Measurements from ENCODE around the gene FFAR3.
"Not testable (repeated sequence)": the region's sequence is repeated elsewhere in the genome, so short reads cannot be mapped to it uniquely, and the experiment has no call there.

Gene FFAR3

DNA sequence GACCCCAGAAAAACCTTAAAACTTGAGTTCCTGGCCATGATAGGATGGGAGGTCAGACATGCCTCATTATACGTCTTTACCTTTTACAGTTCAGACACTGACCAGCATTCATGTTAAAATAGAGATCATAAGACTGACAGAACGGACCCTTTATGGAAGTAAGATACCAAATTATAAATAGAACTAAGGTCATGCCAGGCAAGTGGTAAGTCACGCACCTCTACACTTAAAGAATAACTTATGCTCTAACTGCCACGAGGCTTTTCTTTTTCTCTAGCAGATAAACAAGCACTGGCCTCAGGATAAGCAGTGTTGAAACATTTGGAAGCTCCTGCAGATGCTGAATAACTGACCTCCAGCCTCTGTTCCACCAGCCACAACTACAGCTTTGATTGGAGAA, 41.0 kb downstream of the FFAR3 start:
- peaks cover under 1% of the 10 kb centered on the region for H3K36me3 Mint-ChIP-seq (ENCODE audit: insufficient read depth)
- DNase-seq, result no peak
- peaks cover 0 to 1% of the 10 kb centered on the region in 2 donors for H3K4me1 Mint-ChIP-seq (ENCODE audit: low read depth in 2 of 2)
- no peaks in the 10 kb centered on the region for H3K9me3 Mint-ChIP-seq
- peaks cover 14% of the 10 kb centered on the region in 2 donors for H3K27me3 Mint-ChIP-seq
- no peak overlapping the region for H3K27ac Mint-ChIP-seq
- H3K4me3 Mint-ChIP-seq, result no peak overlapping the region
- no peak for ATAC-seq (replicated peaks)

DNA sequence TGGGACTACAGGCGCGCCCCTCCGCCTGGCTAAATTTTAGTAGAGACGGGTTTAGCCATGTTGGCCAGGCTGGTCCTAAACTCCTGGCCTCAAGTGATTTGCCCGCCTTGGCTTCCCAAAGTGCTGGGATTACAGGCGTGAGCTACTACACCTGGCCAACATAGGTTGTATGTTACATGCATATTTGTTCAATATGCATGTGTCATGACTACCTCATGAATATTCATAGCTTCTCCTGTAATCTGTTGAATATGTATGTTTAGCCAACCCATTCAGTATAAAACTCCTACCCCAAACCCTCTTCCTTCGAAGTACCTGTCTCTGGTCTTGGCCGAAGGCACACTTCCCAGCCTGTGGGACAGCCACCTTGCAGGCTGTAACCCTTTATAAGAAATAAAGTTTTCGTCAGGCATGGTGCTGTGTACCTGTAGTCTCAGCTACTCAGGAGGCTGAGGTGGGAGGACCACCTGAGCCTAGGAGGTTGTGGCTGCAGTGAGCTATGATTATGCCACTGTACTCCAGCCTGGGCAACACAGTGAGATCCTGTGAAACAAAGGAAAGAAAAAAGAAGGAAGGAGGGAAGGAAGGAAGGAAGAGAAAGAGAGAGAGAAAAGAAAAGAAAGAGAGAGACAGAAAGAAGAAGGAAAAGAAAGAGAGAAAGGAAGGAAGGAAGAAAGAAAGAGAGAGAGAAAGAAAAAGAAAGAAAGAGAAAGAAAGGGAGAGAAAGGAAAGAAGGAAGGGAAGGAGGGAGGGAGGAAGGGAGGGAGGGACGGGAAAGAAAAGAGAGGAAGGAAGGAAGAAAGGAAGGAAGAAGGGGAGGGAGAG, 41.9 kb downstream of the FFAR3 start:
- Mint-ChIP-seq H3K36me3 (ENCODE audit: insufficient read depth) (peaks cover 3% of the 10 kb centered on the region), H3K4me1 (ENCODE audit: low read depth in 2 of 2) (peaks cover 0 to 1% of the 10 kb centered on the region in 2 donors), H3K27me3 (peaks cover 14% of the 10 kb centered on the region in 2 donors), H3K27ac (no peak overlapping the region), H3K9me3 (no peaks in the 10 kb centered on the region), H3K4me3 (no peak overlapping the region)
- no peak for ATAC-seq (replicated peaks)
- DNase-seq, result no peak

DNA sequence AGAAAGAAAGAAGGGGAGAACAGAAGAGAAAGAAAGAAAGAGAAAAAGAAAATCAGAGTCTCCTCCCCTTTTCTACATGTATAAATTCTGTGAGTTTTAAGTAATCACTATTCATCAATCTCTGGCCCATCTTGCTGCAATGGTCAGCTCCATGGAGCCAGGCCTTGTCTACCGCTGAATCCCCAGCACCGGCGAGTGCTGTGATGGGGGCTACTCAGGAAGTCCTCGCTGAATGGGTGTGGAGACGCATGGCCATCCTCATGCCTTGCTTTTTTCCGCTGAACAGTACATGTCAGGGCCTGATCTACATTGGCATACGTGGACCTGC, 42.5 kb downstream of the FFAR3 start:
- H3K4me3 Mint-ChIP-seq, result no peak overlapping the region
- H3K9me3 Mint-ChIP-seq, result no peaks in the 10 kb centered on the region
- peaks cover 3% of the 10 kb centered on the region for H3K36me3 Mint-ChIP-seq (ENCODE audit: insufficient read depth)
- no peak overlapping the region for H3K27ac Mint-ChIP-seq
- peaks cover 0 to 1% of the 10 kb centered on the region in 2 donors for H3K4me1 Mint-ChIP-seq (ENCODE audit: low read depth in 2 of 2)
- ATAC-seq (replicated peaks), result no peak
- peaks cover 14% of the 10 kb centered on the region in 2 donors for H3K27me3 Mint-ChIP-seq
- no peak for DNase-seq

DNA sequence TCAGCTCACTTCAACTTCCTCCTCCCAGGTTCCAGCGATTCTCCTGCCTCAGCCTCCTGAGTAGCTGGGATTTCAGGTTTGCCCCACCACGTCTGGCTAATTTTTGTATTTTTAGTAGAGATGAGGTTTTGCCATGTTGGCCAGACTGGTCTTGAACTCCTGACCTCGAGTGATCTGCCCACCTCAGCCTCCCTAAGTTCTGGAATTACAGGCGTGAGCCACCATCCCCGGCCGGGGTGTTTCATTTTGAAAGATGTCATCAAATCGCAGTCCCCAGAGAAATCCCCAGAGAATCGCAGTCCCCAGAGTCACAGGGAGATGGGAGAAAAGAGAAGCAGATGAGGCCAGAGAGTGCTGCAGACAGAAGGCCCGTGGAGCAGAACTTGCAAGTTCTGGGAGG, 43.2 kb downstream of the FFAR3 start:
- H3K4me3 Mint-ChIP-seq; ATAC-seq (replicated peaks); H3K36me3 Mint-ChIP-seq (ENCODE audit: insufficient read depth); H3K4me1 Mint-ChIP-seq (ENCODE audit: low read depth in 2 of 2); H3K27ac Mint-ChIP-seq; DNase-seq; H3K9me3 Mint-ChIP-seq: not testable (repeated sequence)
- peaks cover 14 to 18% of the 10 kb centered on the region in 2 donors for H3K27me3 Mint-ChIP-seq

DNA sequence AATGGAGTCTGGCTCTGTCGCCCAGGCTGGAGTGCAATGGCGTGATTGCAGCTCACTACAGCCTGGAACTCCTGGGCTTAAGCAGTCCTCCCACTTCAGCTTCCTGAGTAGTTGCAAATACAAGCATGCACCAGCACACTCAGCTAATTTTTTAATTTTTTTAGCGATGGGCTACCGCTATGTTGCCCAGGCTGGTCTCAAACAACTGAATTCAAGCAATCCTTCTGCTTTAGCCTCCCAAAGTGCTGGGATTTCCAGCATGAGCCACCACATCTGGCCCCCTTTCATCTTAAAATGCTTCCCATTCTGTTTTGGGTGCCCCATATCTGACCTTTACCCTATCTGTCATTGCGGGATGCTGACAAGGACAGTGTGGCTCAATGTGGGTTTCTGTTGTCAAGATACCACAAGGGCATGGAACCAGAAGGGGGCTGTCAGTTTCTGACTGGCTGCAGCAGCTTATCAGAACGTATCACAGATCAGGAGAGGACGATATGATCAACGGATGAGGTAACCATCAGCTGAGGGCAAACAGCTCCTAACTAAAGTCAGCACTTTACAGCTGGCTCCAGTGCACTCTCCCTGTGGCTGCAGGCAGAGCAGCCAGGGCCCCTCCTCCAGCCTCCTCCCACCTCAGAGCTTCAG, 45.0 kb downstream of the FFAR3 start:
- no peak for DNase-seq
- H3K36me3 Mint-ChIP-seq (ENCODE audit: insufficient read depth), result peaks cover 3% of the 10 kb centered on the region

DNA sequence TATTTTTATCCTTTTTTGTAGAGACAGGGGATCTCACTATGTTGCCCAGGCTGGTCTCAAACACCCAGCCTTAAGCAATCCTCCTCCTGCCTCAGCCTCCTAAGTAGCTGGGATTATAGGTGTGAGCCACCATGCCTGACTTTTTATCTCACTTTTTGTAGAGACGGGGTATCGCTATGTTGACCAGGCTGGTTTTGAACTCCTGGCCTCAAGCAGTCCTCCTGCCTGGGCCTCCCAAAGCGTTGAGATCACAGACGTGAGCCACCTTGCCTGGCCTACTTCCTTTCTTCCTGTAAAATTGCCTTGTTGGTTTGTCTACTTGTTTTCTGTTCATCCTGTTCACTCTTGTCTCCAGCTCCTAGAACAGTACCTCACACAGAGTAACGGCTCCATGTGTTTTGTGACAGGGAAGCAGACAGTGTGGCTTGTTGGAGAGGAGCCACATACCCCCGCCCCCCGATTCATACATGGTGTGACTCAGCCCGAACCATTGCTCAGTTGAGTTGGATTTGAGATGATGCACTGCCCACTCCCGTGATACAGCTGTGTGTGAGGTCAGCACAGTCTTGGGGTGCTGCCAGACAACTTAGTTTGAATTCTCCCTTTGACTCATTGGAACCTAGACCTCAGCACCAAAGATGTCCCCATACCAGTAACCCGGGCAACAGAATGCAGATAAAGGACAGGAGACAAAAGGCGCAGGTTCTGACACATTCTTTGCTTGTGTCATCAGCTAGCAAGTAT, 46.8 kb downstream of the FFAR3 start:
- H3K36me3 Mint-ChIP-seq (ENCODE audit: insufficient read depth), result peaks cover 3% of the 10 kb centered on the region
- peak overlapping the region in 1 of 2 donors; percentile 16 for H3K27ac Mint-ChIP-seq
- peaks cover 5 to 16% of the 10 kb centered on the region in 2 donors for H3K27me3 Mint-ChIP-seq
- DNase-seq (no peak), ATAC-seq (replicated peaks) (no peak)
- H3K9me3 Mint-ChIP-seq, result no peaks in the 10 kb centered on the region
- peaks cover 0 to 1% of the 10 kb centered on the region in 2 donors for H3K4me1 Mint-ChIP-seq (ENCODE audit: low read depth in 2 of 2)
- no peak overlapping the region for H3K4me3 Mint-ChIP-seq

More for the DNA sequence above, 45.0 kb downstream of the FFAR3 start:
- H3K27me3 Mint-ChIP-seq, result peaks cover 14 to 25% of the 10 kb centered on the region in 2 donors
- peaks cover 0 to 1% of the 10 kb centered on the region in 2 donors for H3K4me1 Mint-ChIP-seq (ENCODE audit: low read depth in 2 of 2)
- no peak overlapping the region for H3K27ac Mint-ChIP-seq
- peak; percentile 72 for ATAC-seq (replicated peaks)
- no peaks in the 10 kb centered on the region for H3K9me3 Mint-ChIP-seq
- no peak overlapping the region for H3K4me3 Mint-ChIP-seq

DNA sequence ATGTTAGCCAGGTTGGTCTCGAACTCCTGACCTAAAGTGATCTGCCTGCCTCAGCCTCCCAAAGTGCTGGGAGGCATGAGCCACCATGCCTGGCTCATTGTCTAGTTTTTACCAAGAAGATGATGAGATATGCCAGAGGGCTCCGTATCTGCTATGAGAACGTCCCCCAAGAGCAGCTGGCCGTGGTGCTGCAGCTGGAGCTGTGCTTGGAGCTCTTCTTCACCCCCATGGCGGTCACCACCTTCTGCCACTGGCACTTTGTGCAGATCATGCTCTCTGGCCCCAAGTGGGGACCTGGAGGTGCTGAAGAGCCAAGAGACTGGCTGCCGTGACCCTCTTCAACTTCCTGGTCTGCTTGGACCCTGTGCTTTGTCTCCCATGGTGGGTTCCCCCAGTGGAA, 49.4 kb downstream of the FFAR3 start:
- Mint-ChIP-seq H3K9me3 (no peaks in the 10 kb centered on the region), H3K27me3 (peaks cover 0 to 29% of the 10 kb centered on the region in 2 donors), H3K4me1 (ENCODE audit: low read depth in 2 of 2) (peaks cover 0 to 1% of the 10 kb centered on the region in 2 donors), H3K27ac (no peak overlapping the region), H3K4me3 (no peak overlapping the region), H3K36me3 (ENCODE audit: insufficient read depth) (peaks cover 8% of the 10 kb centered on the region)
- DNase-seq (no peak), ATAC-seq (replicated peaks) (no peak)

DNA sequence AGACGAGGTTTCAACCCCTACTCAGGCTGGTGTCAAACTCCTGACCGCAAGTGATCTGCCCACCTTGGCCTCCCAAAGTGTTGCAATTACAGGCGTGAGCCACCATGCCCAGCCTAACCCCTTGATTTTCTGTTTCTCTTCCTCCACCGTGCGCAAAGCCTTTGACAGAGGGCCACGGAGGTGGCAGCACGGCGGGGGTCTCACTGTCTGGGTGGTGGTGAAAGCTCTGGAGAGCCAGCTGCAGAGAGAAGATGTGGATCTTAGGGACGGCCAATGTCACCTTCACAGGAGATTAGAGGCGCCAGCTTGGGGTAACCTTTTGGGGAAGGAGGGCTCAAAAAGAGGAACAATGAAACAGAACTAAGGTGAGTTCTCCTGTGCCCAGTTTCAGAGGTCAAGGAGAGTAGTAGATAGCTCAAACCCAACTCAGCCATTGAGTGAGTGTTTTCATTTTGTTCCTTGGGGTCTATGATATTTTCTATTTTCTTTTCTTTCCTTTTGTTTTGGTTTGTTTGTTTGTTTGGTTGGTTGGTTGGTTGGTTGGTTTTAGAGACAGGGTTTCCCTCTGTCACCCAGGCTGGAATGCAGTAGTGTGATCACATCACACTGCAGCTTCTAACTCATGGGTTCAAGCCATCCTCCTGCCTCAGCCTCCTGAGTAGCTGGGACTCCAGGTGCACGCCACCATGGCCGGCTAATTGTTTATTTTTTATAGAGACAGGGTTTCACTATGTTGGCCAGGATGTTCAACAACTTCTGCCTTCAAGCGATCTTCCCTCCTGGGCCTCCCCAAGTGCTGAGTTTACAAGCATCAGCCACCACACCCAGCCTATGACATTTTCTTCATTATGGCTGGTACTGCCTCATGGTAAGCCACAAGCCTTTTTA, 50.3 kb downstream of the FFAR3 start:
- Mint-ChIP-seq H3K27ac (no peak overlapping the region), H3K27me3 (peaks cover 5 to 35% of the 10 kb centered on the region in 2 donors), H3K4me3 (no peak overlapping the region), H3K36me3 (ENCODE audit: insufficient read depth) (peaks cover 8% of the 10 kb centered on the region), H3K9me3 (no peaks in the 10 kb centered on the region), H3K4me1 (ENCODE audit: low read depth in 2 of 2) (peaks cover 0 to 1% of the 10 kb centered on the region in 2 donors)
- no peak for DNase-seq
- ATAC-seq (replicated peaks), result no peak

DNA sequence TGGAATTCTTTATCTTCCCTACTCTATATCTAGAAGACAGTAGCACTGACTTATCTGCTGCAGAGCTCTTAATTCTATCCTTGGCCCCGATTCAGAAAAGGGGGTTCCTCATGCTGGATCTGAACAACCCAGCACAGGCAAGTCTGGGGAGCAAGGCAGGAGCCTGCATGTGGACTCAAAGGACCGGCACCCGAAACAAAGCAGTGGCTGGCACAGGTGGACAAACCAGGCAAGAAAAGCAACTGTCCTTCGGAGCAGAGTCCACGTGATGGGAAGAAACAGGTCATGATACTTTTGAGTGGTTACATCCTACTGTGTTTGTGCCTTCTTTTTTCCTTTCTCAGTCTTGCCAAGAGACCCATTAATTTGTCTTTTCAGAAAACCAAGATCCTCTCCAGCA, 50.9 kb downstream of the FFAR3 start:
- no peak overlapping the region for H3K27ac Mint-ChIP-seq
- DNase-seq, result no peak
- no peak for ATAC-seq (replicated peaks)
- peaks cover 6 to 42% of the 10 kb centered on the region in 2 donors for H3K27me3 Mint-ChIP-seq
- no peaks in the 10 kb centered on the region for H3K9me3 Mint-ChIP-seq
- peaks cover 8% of the 10 kb centered on the region for H3K36me3 Mint-ChIP-seq (ENCODE audit: insufficient read depth)
- peaks cover 0 to 1% of the 10 kb centered on the region in 2 donors for H3K4me1 Mint-ChIP-seq (ENCODE audit: low read depth in 2 of 2)
- H3K4me3 Mint-ChIP-seq, result no peak overlapping the region
